DOHH2 (cell line): ENCODE measurements around the gene PKIB.

Source experiments
- H3F3A ChIP-seq: fragments of 200-600 bp; sonication (generic), shearing (Covaris generic); 2 replicates; pipeline ENCODE4 v1.6.0; 2016; ENCODE audit warnings: antibody characterized with exemption, mild to moderate bottlenecking; ENCODE audit not compliant: control insufficient read depth, insufficient read depth
- H3K27ac ChIP-seq: fragments of 200-600 bp; sonication (generic); 2 replicates; pipeline ENCODE4 v1.5.1; 2014; ENCODE audit warnings: low read depth, mild to moderate bottlenecking, low read length, moderate library complexity
- H3K27me3 ChIP-seq: fragments of 200-600 bp; sonication (generic); 2 replicates; pipeline ENCODE4 v1.6.1; 2014; ENCODE audit warnings: mild to moderate bottlenecking, low read length, mixed read lengths; ENCODE audit not compliant: control insufficient read depth
- H3K36me3 ChIP-seq: fragments of 200-600 bp; sonication (generic); 2 replicates; pipeline ENCODE4 v1.6.1; 2014; ENCODE audit warnings: mild to moderate bottlenecking, low read length, moderate library complexity, mixed read lengths; ENCODE audit not compliant: control insufficient read depth
- H3K4me1 ChIP-seq: fragments of 200-600 bp; sonication (generic); 2 replicates; pipeline ENCODE4 v1.6.1; 2014; ENCODE audit warnings: mild to moderate bottlenecking, low read length, mixed read lengths; ENCODE audit not compliant: control insufficient read depth
- H3K4me2 ChIP-seq: fragments of 200-600 bp; sonication (generic); 2 replicates; pipeline ENCODE4 v1.6.0; 2014; ENCODE audit warnings: mild to moderate bottlenecking, low read length, moderate library complexity
- H3K4me3 ChIP-seq: fragments of 200-600 bp; sonication (generic); 2 replicates; pipeline ENCODE4 v1.5.1; 2014; ENCODE audit warnings: mild to moderate bottlenecking, low read length, mixed read lengths
- H3K79me2 ChIP-seq: fragments of 200-600 bp; sonication (generic); 2 replicates; pipeline ENCODE4 v1.6.1; 2014; ENCODE audit warnings: mild to moderate bottlenecking, low read length, mixed read lengths; ENCODE audit not compliant: control insufficient read depth
- H3K9me2 ChIP-seq: fragments of 200-600 bp; sonication (generic); replicated peaks from 2 replicates; pipeline ENCODE4 v1.6.1; 2014; ENCODE audit warnings: mild to moderate bottlenecking, low read length, mixed read lengths; ENCODE audit not compliant: control insufficient read depth
- H3K9me3 ChIP-seq: fragments of 200-600 bp; sonication (generic); 2 replicates; pipeline ENCODE4 v1.6.1; 2014; ENCODE audit warnings: antibody characterized with exemption, low read length, mixed read lengths; ENCODE audit not compliant: control insufficient read depth, insufficient read depth
- H4K20me1 ChIP-seq: fragments of 200-600 bp; sonication (generic); 2 replicates; pipeline ENCODE4 v1.6.0; 2014; ENCODE audit warnings: low read depth, mild to moderate bottlenecking, antibody characterized with exemption, low read length, moderate library complexity; ENCODE audit not compliant: control insufficient read depth, insufficient read depth
- EZH2phosphoT487 ChIP-seq: fragments of 200-600 bp; sonication (generic); IDR thresholded peaks from 2 replicates; pipeline ENCODE4 v1.6.1; 2017; ENCODE audit warnings: borderline replicate concordance, mild to moderate bottlenecking, antibody characterized with exemption, low read length, moderate library complexity, mixed read lengths
- TF ChIP-seq, protein P1 (sequence below): fragments of 200-600 bp; sonication (generic); IDR thresholded peaks from one replicate; pipeline ENCODE4 v1.5.1; 2014; ENCODE audit warnings: antibody characterized with exemption, mild to moderate bottlenecking, low read depth, low read length; ENCODE audit not compliant: poor library complexity, severe bottlenecking

Gene PKIB

DNA sequence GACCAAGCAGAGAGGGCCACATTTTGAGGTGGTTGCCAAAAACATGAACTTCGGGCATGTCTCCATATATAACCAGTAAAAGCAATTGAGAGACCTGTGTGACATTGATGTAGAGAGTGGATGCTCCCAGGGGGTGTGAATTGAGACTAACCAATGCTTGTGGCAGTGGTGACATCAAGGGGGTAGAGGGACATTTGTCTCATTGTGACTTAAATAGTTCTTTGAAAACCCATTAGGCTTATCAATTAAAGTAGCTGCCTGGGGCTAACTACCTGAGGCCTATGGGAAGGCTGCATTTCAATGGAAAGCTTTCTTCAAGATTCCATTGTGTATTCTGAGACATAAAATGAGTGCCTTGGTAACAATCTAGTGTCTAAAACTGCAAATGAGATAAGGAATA lies 87.3 kb downstream of the PKIB start:
- no peaks in the 10 kb centered on the region for H3K36me3 ChIP-seq
- H3K27ac ChIP-seq = no peak overlapping the region
- H3K79me2 ChIP-seq = no peaks in the 10 kb centered on the region
- TF ChIP-seq, protein P1, sequence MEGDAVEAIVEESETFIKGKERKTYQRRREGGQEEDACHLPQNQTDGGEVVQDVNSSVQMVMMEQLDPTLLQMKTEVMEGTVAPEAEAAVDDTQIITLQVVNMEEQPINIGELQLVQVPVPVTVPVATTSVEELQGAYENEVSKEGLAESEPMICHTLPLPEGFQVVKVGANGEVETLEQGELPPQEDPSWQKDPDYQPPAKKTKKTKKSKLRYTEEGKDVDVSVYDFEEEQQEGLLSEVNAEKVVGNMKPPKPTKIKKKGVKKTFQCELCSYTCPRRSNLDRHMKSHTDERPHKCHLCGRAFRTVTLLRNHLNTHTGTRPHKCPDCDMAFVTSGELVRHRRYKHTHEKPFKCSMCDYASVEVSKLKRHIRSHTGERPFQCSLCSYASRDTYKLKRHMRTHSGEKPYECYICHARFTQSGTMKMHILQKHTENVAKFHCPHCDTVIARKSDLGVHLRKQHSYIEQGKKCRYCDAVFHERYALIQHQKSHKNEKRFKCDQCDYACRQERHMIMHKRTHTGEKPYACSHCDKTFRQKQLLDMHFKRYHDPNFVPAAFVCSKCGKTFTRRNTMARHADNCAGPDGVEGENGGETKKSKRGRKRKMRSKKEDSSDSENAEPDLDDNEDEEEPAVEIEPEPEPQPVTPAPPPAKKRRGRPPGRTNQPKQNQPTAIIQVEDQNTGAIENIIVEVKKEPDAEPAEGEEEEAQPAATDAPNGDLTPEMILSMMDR = no peak
- no peak for TF ChIP-seq EZH2phosphoT487
- no peaks in the 10 kb centered on the region for H3F3A ChIP-seq
- H3K9me3 ChIP-seq = no peaks in the 10 kb centered on the region
- no peaks in the 10 kb centered on the region for H3K4me1 ChIP-seq
- no peak overlapping the region for H3K4me3 ChIP-seq
- no peaks in the 10 kb centered on the region for H3K9me2 ChIP-seq
- no peaks in the 10 kb centered on the region for H4K20me1 ChIP-seq
- no peaks in the 10 kb centered on the region for H3K27me3 ChIP-seq
- H3K4me2 ChIP-seq = no peak overlapping the region

DNA sequence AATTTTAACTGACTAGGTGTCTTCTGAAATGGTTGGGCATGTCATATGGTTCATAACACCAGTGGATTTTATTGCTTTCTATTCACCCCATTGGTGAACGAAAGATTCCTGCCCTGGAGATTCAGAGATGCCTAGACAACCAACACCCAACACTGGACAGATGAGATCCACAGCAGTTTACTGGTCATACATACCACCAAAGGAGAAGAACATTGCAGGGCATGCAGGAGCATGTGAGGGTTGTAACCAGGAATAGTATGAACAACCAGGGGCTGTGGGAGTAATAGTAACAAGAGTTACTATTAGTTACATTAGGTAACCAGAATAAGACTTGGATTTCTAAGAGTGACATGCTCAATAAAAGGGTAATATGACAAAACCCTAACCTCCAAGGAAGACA lies 91.5 kb downstream of the PKIB start:
- no peak overlapping the region for H3K4me3 ChIP-seq
- H3K4me2 ChIP-seq = no peak overlapping the region
- H3K9me3 ChIP-seq = no peaks in the 10 kb centered on the region
- H4K20me1 ChIP-seq = no peaks in the 10 kb centered on the region
- no peaks in the 10 kb centered on the region for H3K4me1 ChIP-seq
- no peaks in the 10 kb centered on the region for H3F3A ChIP-seq
- no peak overlapping the region for H3K27ac ChIP-seq
- H3K9me2 ChIP-seq = no peaks in the 10 kb centered on the region
- no peaks in the 10 kb centered on the region for H3K27me3 ChIP-seq
- no peaks in the 10 kb centered on the region for H3K79me2 ChIP-seq
- no peaks in the 10 kb centered on the region for H3K36me3 ChIP-seq
- TF ChIP-seq EZH2phosphoT487 = no peak
- TF ChIP-seq, protein P1 = no peak

DNA sequence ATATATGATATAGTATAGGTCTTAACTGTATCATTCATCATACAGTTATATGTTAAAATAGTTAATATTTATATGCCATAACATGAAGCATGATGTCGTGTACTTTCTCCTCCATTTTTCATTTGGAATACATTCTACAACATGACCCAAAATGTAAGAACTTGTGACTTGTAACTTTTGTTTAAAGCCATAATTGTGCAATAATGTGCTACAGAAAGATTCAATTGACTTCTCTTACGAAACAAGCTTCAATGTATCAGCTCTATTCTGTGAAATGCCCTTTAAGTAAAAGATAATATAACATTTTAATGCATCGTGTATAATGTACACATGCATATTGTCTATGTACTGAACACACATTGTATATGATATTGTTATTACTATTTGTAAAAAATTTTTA lies 92.6 kb downstream of the PKIB start:
- H3K9me3 ChIP-seq = no peaks in the 10 kb centered on the region
- H3K27ac ChIP-seq = no peak overlapping the region
- H3K27me3 ChIP-seq = no peaks in the 10 kb centered on the region
- no peak overlapping the region for H3K4me2 ChIP-seq
- H3K4me3 ChIP-seq = no peak overlapping the region
- no peaks in the 10 kb centered on the region for H3K36me3 ChIP-seq
- no peaks in the 10 kb centered on the region for H4K20me1 ChIP-seq
- no peaks in the 10 kb centered on the region for H3K79me2 ChIP-seq
- H3K4me1 ChIP-seq = no peaks in the 10 kb centered on the region
- no peak for TF ChIP-seq EZH2phosphoT487
- TF ChIP-seq, protein P1 = no peak
- H3K9me2 ChIP-seq = no peaks in the 10 kb centered on the region
- H3F3A ChIP-seq = no peaks in the 10 kb centered on the region

DNA sequence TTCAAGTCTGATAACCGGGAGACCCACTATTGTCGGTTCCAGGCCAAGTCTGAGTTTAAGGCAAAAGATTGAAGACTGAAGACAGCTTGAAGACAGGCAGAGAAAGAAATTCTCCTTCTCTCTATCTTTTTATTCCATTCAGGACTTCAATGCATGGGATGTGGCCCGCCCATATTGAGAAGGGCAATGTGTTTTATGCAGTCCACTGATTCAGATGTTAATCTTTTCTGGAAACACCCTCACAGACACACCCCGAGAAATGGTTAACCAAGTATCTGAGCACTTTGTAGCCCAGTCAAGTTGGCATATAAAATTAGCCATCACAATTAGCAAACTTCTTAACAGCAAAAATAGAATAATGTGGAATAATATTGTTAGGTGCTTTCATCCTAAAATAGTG lies 93.9 kb downstream of the PKIB start:
- H3K9me2 ChIP-seq = no peaks in the 10 kb centered on the region
- H3K4me2 ChIP-seq = no peak overlapping the region
- no peak overlapping the region for H3K27ac ChIP-seq
- no peaks in the 10 kb centered on the region for H4K20me1 ChIP-seq
- H3K4me3 ChIP-seq = no peak overlapping the region
- no peaks in the 10 kb centered on the region for H3K4me1 ChIP-seq
- TF ChIP-seq EZH2phosphoT487 = no peak
- TF ChIP-seq, protein P1 = no peak
- no peaks in the 10 kb centered on the region for H3F3A ChIP-seq
- no peaks in the 10 kb centered on the region for H3K27me3 ChIP-seq
- H3K36me3 ChIP-seq = no peaks in the 10 kb centered on the region
- no peaks in the 10 kb centered on the region for H3K79me2 ChIP-seq
- no peaks in the 10 kb centered on the region for H3K9me3 ChIP-seq
